Measurements from ENCODE around the gene PLAGL1.
"Not testable (repeated sequence)": the region's sequence is repeated elsewhere in the genome, so short reads cannot be mapped to it uniquely, and the experiment has no call there.

Gene PLAGL1

DNA sequence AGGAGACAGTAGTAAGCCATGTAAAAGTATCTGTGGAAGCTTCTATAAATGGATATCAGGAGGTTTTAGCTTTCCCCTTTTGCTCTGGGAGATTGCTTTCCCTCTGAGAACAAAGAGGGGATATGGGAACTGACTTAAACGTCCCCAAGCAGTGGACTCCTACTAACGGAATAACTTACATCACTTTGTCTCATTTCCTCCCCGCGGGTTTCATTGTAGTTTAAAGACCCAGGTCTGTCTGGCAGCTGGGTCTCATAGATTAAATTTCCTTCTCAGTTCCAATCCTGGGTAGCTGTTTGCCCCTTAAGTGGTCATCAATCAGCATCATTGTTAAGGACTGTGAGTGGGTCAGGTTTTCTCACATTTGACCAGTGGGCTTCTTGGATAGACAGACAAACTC is 68.7 kb downstream of the PLAGL1 start:
- no peak for DNase-seq (ENCODE audit: low read depth in 2 of 2)

GRCh38 chr6:143937668-143937970 is 70.4 kb downstream of the PLAGL1 start:
- DNase-seq (ENCODE audit: low read depth in 2 of 2) = no peak

GRCh38 chr6:143936778-143937667 is 71.0 kb downstream of the PLAGL1 start:
- DNase-seq (ENCODE audit: low read depth in 2 of 2) = no peak

DNA sequence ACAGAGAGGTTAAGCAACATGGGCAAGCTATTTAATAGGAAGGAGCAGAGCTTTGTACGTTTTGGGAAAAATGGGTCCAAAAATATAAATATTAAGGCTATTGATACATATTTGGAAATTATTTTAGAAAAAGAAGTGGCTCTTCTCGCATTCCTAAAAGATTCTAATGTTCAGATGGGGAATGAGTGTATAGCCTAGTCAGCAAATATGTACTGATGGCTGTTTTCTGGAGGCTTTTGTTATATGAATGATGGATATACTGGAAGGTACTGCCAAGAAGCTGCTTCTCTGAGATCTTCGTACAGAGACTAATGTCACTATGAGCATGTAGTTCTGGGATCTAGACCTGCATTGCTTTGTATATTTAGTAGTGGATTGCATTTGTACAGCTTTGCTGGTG is 71.7 kb downstream of the PLAGL1 start:
- no peak for DNase-seq (ENCODE audit: low read depth in 2 of 2)

DNA sequence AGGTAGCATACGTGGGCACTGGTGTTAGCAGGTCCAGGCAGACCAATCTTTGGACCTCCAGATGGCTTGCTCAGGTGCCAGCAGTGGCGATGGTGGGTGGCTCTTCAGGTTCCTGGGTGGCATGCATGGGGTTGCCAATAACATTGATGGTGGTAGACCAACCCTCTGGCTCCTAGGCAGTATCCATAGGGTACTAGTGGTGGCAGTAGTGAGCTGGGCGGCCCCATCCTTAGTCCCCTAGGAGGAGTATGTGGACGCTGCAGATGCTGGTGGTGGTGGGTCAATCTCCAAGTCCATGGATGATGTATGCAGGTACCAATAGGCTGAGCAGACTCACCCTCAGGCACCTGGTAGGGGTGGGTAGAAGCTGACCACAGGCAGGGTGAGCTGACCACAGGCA is 73.2 kb downstream of the PLAGL1 start:
- DNase-seq (ENCODE audit: low read depth in 2 of 2) = no peak

DNA sequence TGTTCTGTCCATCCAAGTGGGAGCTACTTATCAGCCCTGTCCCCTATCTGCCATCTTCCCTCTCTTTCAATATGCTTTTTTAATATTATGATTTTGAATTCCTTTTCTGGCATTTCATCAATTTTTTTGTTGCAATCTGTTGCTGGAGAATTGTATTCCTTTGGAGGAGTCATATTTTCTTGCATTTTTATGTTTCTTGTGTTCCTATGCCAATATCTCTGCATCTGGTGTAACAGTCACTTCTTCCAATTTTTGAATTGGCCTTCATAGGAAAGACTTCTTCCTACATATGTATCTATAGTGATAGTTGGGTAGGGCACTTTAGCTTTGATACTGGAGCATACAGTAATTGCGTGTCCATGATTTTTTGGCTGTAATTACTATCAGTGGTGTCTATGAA is 73.7 kb downstream of the PLAGL1 start:
- DNase-seq (ENCODE audit: low read depth in 2 of 2) = no peak

- DNase-seq (ENCODE audit: low read depth in 2 of 2) = no peak
Measured at GRCh38 chr6:143929975-143930374, 78.1 kb downstream of the PLAGL1 start.

DNA sequence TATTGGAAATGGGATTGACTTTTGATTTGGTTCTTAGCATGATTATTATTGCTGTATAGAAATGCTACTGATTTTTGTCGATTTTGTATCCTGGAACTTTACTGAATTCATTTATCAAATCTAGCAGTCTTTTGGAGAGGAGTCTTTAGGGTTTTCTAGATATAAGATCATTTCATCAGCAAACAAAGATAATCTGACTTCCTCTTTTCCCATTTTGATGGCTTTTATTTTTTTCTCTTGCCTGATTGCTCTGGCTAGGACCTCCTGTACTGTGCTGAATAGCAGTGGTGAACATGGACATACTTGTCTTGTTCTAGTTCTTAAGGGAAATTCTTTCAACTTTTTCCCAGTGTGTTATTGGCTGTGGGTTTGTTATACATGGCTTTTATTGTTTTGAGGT is 79.2 kb downstream of the PLAGL1 start:
- no peak for DNase-seq (ENCODE audit: low read depth in 2 of 2)

GRCh38 chr6:143917026-143917425 is 91.0 kb downstream of the PLAGL1 start:
- not testable (repeated sequence) for DNase-seq (ENCODE audit: low read depth in 2 of 2)

DNA sequence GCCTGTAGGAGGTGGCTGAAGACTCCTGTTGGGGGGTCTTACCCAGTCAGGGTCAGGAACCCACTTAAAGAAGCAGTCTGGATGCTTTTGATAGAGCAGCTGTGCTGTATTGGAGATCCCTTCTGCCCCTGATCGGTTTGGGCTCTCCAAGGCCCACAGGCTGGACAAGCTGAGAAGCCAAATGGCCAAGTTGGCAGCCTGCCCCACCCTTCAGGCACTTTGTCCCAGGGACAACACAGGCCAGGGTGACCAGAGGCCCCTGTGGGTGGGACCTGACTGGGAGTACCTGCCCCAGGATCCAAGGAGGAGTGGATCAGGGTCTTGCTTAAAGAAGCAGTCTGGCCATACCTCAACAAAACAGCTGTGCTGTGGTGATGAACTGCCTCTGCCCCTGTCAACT is 95.4 kb downstream of the PLAGL1 start:
- DNase-seq (ENCODE audit: low read depth in 2 of 2) = no peak

- DNase-seq (ENCODE audit: low read depth in 2 of 2) = no peak
Measured at GRCh38 chr6:143911028-143911427, 97.0 kb downstream of the PLAGL1 start.

DNA sequence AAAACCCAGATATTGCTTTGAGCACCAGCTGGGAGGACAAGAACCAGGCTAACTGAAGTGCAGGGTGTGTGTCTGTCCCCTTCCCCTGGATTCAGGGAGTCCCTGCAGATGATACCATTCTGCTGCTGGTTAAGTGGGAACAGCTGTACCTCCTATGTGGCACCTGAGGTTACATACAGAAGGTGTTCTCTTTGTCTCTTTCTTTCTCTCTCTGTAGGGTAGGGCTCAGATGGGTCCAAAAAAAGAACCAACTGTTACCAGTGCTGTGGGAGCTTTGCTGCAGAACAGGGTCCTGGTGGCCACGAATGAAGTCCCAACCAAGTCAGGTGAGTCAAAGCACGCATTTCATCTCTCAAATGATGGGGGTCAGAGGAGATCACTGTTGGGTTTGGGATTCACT is 105.2 kb downstream of the PLAGL1 start:
- no peak for DNase-seq (ENCODE audit: low read depth in 2 of 2)

DNA sequence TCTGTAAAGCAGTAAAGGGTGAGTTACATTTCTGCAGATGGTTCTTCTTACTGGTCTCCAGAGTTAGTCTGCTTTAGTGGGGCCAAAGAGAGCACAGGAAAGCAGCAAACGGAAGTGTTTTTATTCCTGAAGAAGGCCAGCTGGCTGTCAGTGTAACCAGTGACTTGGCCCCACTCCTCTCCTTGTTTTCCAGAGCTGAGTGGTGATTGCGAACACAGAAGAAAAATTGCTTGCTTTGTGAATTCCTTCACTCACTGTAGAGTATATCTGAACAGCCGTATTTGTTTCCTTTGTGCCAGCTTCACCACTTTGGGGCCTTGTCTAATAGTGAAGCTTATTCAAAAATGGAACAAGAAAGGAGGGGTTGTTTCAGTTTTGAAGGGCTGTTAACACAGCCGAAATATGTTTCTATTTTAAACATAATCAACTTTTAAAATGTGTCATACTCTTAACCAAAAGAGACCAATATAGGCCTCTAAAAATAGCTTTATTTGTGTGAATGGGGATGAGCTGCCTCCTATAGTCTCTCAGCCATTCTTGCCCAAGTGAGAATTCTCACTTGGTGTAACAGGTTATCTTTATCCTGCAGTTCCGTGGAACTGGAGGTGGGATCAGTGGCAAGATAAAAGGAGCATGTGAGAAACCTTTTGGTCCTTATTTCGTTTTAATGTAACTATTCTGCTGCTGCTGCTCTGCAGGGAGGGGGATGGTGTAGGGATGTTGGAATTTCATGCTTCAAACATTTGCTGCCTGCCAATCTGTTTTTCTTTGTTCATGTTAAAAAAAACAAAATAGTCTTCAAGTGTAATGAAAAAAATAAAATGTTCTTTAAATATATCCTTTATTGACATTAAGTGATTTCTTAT is 105.9 kb downstream of the PLAGL1 start:
- no peak for DNase-seq (ENCODE audit: low read depth in 2 of 2)

GRCh38 chr6:143900358-143900757 is 107.7 kb downstream of the PLAGL1 start:
- no peak for DNase-seq (ENCODE audit: low read depth in 2 of 2)

GRCh38 chr6:143896126-143896860 is 111.8 kb downstream of the PLAGL1 start:
- no peak for DNase-seq (ENCODE audit: low read depth in 2 of 2)

- no peak for DNase-seq (ENCODE audit: low read depth in 2 of 2)
Measured at GRCh38 chr6:143894655-143895054, 113.4 kb downstream of the PLAGL1 start.
